SK-N-SH (cell line): ENCODE results near the gene SLC35F1. TPM values are rescaled to one million over a fixed set of nuclear protein-coding genes. Genes with fewer than 3 reads are reported as not detected.
A peak's percentile ranks its signal among the peaks of the same experiment; 100 is the strongest.

Experiments
- CTCF ChIA-PET: fragments of 300-600, 350-600 bp; formaldehyde crosslinking; extraction: SDS; loops from one replicate; lab custom pipeline; 2021; lab: Yijun Ruan, JAX
- POLR2A ChIA-PET: fragments of 350-600 bp; sonication (Branson Sonifier 250); formaldehyde crosslinking; extraction: SDS; loops from one replicate; lab custom pipeline; 2020; ENCODE audit warnings: antibody characterized with exemption, inconsistent platforms; lab: Yijun Ruan, JAX
- DNase-seq: peaks from one replicate; pipeline ENCODE4 v3.0.0; 2012
- H2AFZ ChIP-seq: fragments of 200-600 bp; sonication (generic); 2 replicates; pipeline ENCODE4 v1.8.1; 2016; ENCODE audit warnings: antibody characterized with exemption, mild to moderate bottlenecking, low read depth
- H3F3A ChIP-seq: fragments of 200-600 bp; sonication (generic); replicated peaks from 2 replicates; pipeline ENCODE3; 2016; ENCODE audit warnings: antibody characterized with exemption, mild to moderate bottlenecking; ENCODE audit not compliant: insufficient read depth
- H3K27ac ChIP-seq, 2 experiments: fragments of 200-500 bp in 1 of 2; fragments of 200-600 bp in 1 of 2; sonication (Bioruptor generic) in 1 of 2; sonication (generic), shearing (Covaris generic) in 1 of 2; 2 replicates each; pipeline versions ENCODE4 v1.5.1 to v1.6.1; 2014 to 2016; ENCODE audit warnings: low read depth in 2 of 2, inconsistent platforms in 1 of 2, low read length in 1 of 2, mild to moderate bottlenecking in 1 of 2, mixed read lengths in 1 of 2
- H3K27me3 ChIP-seq: fragments of 200-600 bp; sonication (generic), shearing (Covaris generic); 2 replicates; pipeline ENCODE4 v1.6.1; 2016; ENCODE audit warnings: mixed run types; ENCODE audit not compliant: insufficient read depth
- H3K36me3 ChIP-seq, 2 experiments: fragments of 200-500 bp in 1 of 2; fragments of 200-600 bp in 1 of 2; sonication (Bioruptor generic) in 1 of 2; sonication (generic) in 1 of 2; replicated peaks in 1 of 2; 2 replicates each; pipeline versions ENCODE3 to v1.5.1; 2014 to 2016; ENCODE audit warnings: low read length in 1 of 2, mild to moderate bottlenecking in 1 of 2; ENCODE audit not compliant: insufficient read depth in 2 of 2, control insufficient read depth in 1 of 2
- H3K4me1 ChIP-seq, 2 experiments: fragments of 200-500 bp in 1 of 2; fragments of 200-600 bp in 1 of 2; sonication (Bioruptor generic) in 1 of 2; sonication (generic), shearing (Covaris generic) in 1 of 2; 2 replicates each; pipeline versions ENCODE4 v1.5.1 to v1.6.1; 2014 to 2016; ENCODE audit warnings: low read depth in 1 of 2, low read length in 1 of 2, mixed run types in 1 of 2; ENCODE audit not compliant: insufficient read depth in 2 of 2, control insufficient read depth in 1 of 2
- H3K4me2 ChIP-seq: fragments of 200-600 bp; sonication (generic), shearing (Covaris generic); 2 replicates; pipeline ENCODE4 v1.6.1; 2017; ENCODE audit warnings: mixed run types
- H3K4me3 ChIP-seq, 2 experiments: fragments of 200-500 bp in 1 of 2; fragments of 200-600 bp in 1 of 2; sonication (Bioruptor generic) in 1 of 2; sonication (generic), shearing (Covaris generic) in 1 of 2; 2 replicates each; pipeline versions ENCODE4 v1.5.1 to v1.8.1; 2014 to 2016; ENCODE audit warnings: low read depth in 2 of 2, inconsistent platforms in 1 of 2, low read length in 1 of 2, mild to moderate bottlenecking in 1 of 2, mixed read lengths in 1 of 2, moderate library complexity in 1 of 2
- H3K79me2 ChIP-seq: fragments of 200-600 bp; sonication (generic); 2 replicates; pipeline ENCODE4 v1.8.1; 2017; ENCODE audit warnings: mild to moderate bottlenecking; ENCODE audit not compliant: insufficient read depth
- H3K9ac ChIP-seq: fragments of 200-600 bp; sonication (generic); 2 replicates; pipeline ENCODE4 v1.6.1; 2017; ENCODE audit warnings: mixed run types
- H3K9me2 ChIP-seq: fragments of 200-600 bp; sonication (generic); 2 replicates; pipeline ENCODE4 v1.6.1; 2017; ENCODE audit warnings: mixed run types
- H3K9me3 ChIP-seq: fragments of 200-600 bp; sonication (generic); 2 replicates; pipeline ENCODE4 v1.6.1; 2017; ENCODE audit warnings: mixed run types, mild to moderate bottlenecking, moderate library complexity
- H4K20me1 ChIP-seq: fragments of 200-600 bp; sonication (generic); 2 replicates; pipeline ENCODE4 v1.6.1; 2017; ENCODE audit warnings: mild to moderate bottlenecking, mixed run types; ENCODE audit not compliant: insufficient read depth
- CTCF ChIP-seq: fragments of 200-600 bp; sonication (generic); IDR thresholded peaks from 2 replicates; pipeline ENCODE4 v1.6.1; 2017; ENCODE audit warnings: antibody characterized with exemption, mild to moderate bottlenecking, moderate library complexity
- ELF1 ChIP-seq: IDR thresholded peaks from 2 replicates; pipeline ENCODE4 v1.4.0; 2012
- FOSL2 ChIP-seq: IDR thresholded peaks from 2 replicates; pipeline ENCODE4 v1.4.0; 2012; ENCODE audit warnings: low read depth, mild to moderate bottlenecking, moderate library complexity, borderline replicate concordance
- MEF2A ChIP-seq: IDR thresholded peaks from 2 replicates; pipeline ENCODE4 v1.4.0; 2012; ENCODE audit warnings: low read depth, borderline replicate concordance
- MXI1 ChIP-seq: IDR thresholded peaks from 2 replicates; pipeline ENCODE4 v1.6.1; 2012; ENCODE audit warnings: mild to moderate bottlenecking, low read depth, low read length, improper control_type of control experiment
- POLR2AphosphoS5 ChIP-seq: IDR thresholded peaks from 2 replicates; pipeline ENCODE4 v1.6.1; 2012; ENCODE audit warnings: low read depth, low read length
- RAD21 ChIP-seq: IDR thresholded peaks from 2 replicates; pipeline ENCODE4 v1.6.1; 2012; ENCODE audit warnings: mild to moderate bottlenecking, low read length
- RCOR1 ChIP-seq: fragments of 150-350 bp; IDR thresholded peaks from 2 replicates; pipeline ENCODE4 v1.6.1; 2017; ENCODE audit warnings: antibody characterized with exemption, low read length
- REST ChIP-seq: IDR thresholded peaks from 2 replicates; pipeline ENCODE4 v1.6.1; 2012; ENCODE audit warnings: mild to moderate bottlenecking, low read depth, low read length, moderate library complexity
- SMC3 ChIP-seq: IDR thresholded peaks from 2 replicates; pipeline ENCODE4 v1.6.1; 2012; ENCODE audit warnings: low read depth, low read length, improper control_type of control experiment
- USF2 ChIP-seq: fragments of 150-350 bp; IDR thresholded peaks from 2 replicates; pipeline ENCODE4 v1.6.1; 2017; ENCODE audit warnings: antibody characterized with exemption, low read length, low read depth, borderline replicate concordance
- YY1 ChIP-seq: IDR thresholded peaks from 2 replicates; pipeline ENCODE4 v1.4.0; 2012; ENCODE audit warnings: low read depth, mild to moderate bottlenecking
- WGBS: methylation state at CpG from one replicate; pipeline ENCODE4 v1.1.6; 2017; ENCODE audit warnings: low lambda C conversion rate; 5-methylcytosine and 5-hydroxymethylcytosine counted together
- polyA plus RNA-seq, 3 experiments: library from polyadenylated mRNA; depleted of rRNA; stranded (reverse); fragments of >200 nt; gene quantifications; 2 replicates each; pipeline ENCODE4 v1.2.3, GENCODE V29; 2012

Gene SLC35F1
- polyA plus RNA-seq, 1 of the 3 experiments (the other 2 are of a cell fraction), result under 0.01 TPM

- no peaks in the 10 kb centered on the region for H3F3A ChIP-seq
- CTCF ChIA-PET, result interaction anchor here (0.6 to 5.8 kb wide), 27 partner anchors 8 to 826 kb away, joined by 3 to 38 read pairs (median 5); partner anchors contain the start of gene PLN
- H3K9ac ChIP-seq, result no peak overlapping the region
- no peaks in the 10 kb centered on the region for H4K20me1 ChIP-seq
- H3K27me3 ChIP-seq, result no peaks in the 10 kb centered on the region; the same call in 1 of the 2 replicates
- POLR2A ChIA-PET, result no interaction called here
- H3K79me2 ChIP-seq, result no peaks in the 10 kb centered on the region
- no peak for DNase-seq
- no peak overlapping the region for H3K4me2 ChIP-seq
- H3K36me3 ChIP-seq, result no peaks in the 10 kb centered on the region
- H3K4me3 ChIP-seq, result no peak overlapping the region
- H3K9me2 ChIP-seq, result no peaks in the 10 kb centered on the region
- H3K27ac ChIP-seq, result no peak overlapping the region
- H3K4me1 ChIP-seq, result no peaks in the 10 kb centered on the region; a peak in 2 of 4 replicates
- H3K9me3 ChIP-seq, result no peaks in the 10 kb centered on the region
- TF ChIP-seq CTCF (peak; percentile 60), RAD21 (peak; percentile 68), SMC3 (peak; percentile 64), RCOR1 (no peak), POLR2AphosphoS5 (no peak), YY1 (no peak), ELF1 (no peak)
- TF ChIP-seq, all 33 proteins: peak for 3
- 64% methylated on average over 5 of the region's 5 CpGs for WGBS
- H2AFZ ChIP-seq, result no peak overlapping the region
Observed at GRCh38 chr6:118284736-118285360, 377.8 kb downstream of the SLC35F1 start.

- no peaks in the 10 kb centered on the region for H3F3A ChIP-seq
- ChIA-PET POLR2A (no interaction called here), CTCF (interaction anchor here (0.7 to 5.8 kb wide), 7 partner anchors 227 to 522 kb away, joined by 3 to 38 read pairs (median 5); partner anchors contain the start of gene PLN)
- H2AFZ ChIP-seq, result no peak overlapping the region
- no peak overlapping the region for H3K9ac ChIP-seq
- no peaks in the 10 kb centered on the region; the same call in 1 of the 2 replicates for H3K27me3 ChIP-seq
- H3K9me3 ChIP-seq, result no peaks in the 10 kb centered on the region
- 91% methylated on average over 1 of the region's 1 CpG for WGBS
- no peaks in the 10 kb centered on the region for H3K9me2 ChIP-seq
- DNase-seq, result no peak
- TF ChIP-seq MEF2A (no peak), MXI1 (no peak), REST (no peak), FOSL2 (no peak), USF2 (no peak), YY1 (no peak)
- TF ChIP-seq, all 33 proteins: peak for 0
- Histone ChIP-seq H3K79me2 (no peaks in the 10 kb centered on the region), H3K4me1 (no peaks in the 10 kb centered on the region; a peak in 2 of 4 replicates), H4K20me1 (no peaks in the 10 kb centered on the region), H3K36me3 (no peaks in the 10 kb centered on the region), H3K4me3 (no peak overlapping the region), H3K27ac (no peak overlapping the region), H3K4me2 (no peak overlapping the region)
Observed at GRCh38 chr6:118285791-118286190, 378.7 kb downstream of the SLC35F1 start.
